A673 (cell line): Measurements from ENCODE around the gene ATP6V0D1. TPM values are rescaled to one million over a fixed set of nuclear protein-coding genes. Genes with fewer than 3 reads are reported as not detected.

Source experiments
- BruUV-seq: library from RNA; stranded (reverse); fragments of 400-500 nt; replicated peaks from 2 replicates; lab custom pipeline; 2021; lab: Mats Ljungman, UMichigan
- CTCF ChIA-PET: fragments of 300-600 bp; sonication (Branson Sonifier 250); formaldehyde crosslinking; loops from one replicate; lab custom pipeline; 2022; ENCODE audit warnings: antibody characterized with exemption; lab: Charles Lee
- POLR2A ChIA-PET: fragments of 300-600 bp; sonication (Branson Sonifier 250); formaldehyde crosslinking; loops from one replicate; lab custom pipeline; 2022; ENCODE audit warnings: antibody characterized with exemption; ENCODE audit not compliant: low non-redundant PET; lab: Charles Lee
- DNase-seq: peaks from one replicate; pipeline ENCODE4 v3.0.0-alpha.2; 2015; ENCODE audit warnings: low spot score
- H3K27ac ChIP-seq: fragments of 200-600 bp; sonication (generic); 2 replicates; pipeline ENCODE4 v1.5.1; 2016; ENCODE audit warnings: mixed run types, low read depth, mild to moderate bottlenecking, mixed read lengths, antibody characterized with exemption, low read length; ENCODE audit not compliant: poor library complexity, severe bottlenecking
- H3K27me3 ChIP-seq: fragments of 200-600 bp; sonication (generic); replicated peaks from 2 replicates; pipeline ENCODE4 v1.6.1; 2017; ENCODE audit warnings: mixed run types, low read depth, mild to moderate bottlenecking, mixed read lengths, antibody characterized with exemption, low read length; ENCODE audit not compliant: insufficient read depth, poor library complexity
- H3K36me3 ChIP-seq: fragments of 200-600 bp; sonication (generic); 2 replicates; pipeline ENCODE4 v1.6.1; 2016; ENCODE audit warnings: mixed run types, mild to moderate bottlenecking, mixed read lengths, antibody characterized with exemption, low read length; ENCODE audit not compliant: insufficient read depth, poor library complexity, severe bottlenecking
- H3K4me1 ChIP-seq: fragments of 200-600 bp; sonication (generic); 2 replicates; pipeline ENCODE4 v1.6.1; 2017; ENCODE audit warnings: mixed run types, mild to moderate bottlenecking, mixed read lengths, antibody characterized with exemption, low read length; ENCODE audit not compliant: insufficient read depth, poor library complexity, severe bottlenecking
- H3K4me3 ChIP-seq: fragments of 200-600 bp; sonication (generic); 2 replicates; pipeline ENCODE4 v1.5.1; 2016; ENCODE audit warnings: low read depth, mixed run types, mild to moderate bottlenecking, mixed read lengths, low read length; ENCODE audit not compliant: poor library complexity, severe bottlenecking
- H3K9me3 ChIP-seq: fragments of 200-600 bp; sonication (generic); 2 replicates; pipeline ENCODE4 v1.6.1; 2016; ENCODE audit warnings: mixed run types, low read depth, mild to moderate bottlenecking, mixed read lengths, antibody characterized with exemption, low read length; ENCODE audit not compliant: poor library complexity, severe bottlenecking
- EZH2 ChIP-seq: fragments of 200-600 bp; sonication (generic); IDR thresholded peaks from 2 replicates; pipeline ENCODE4 v1.6.1; 2017; ENCODE audit warnings: borderline replicate concordance, low read depth, mild to moderate bottlenecking, mixed read lengths, antibody characterized with exemption, low read length; ENCODE audit not compliant: poor library complexity, severe bottlenecking
- intact Hi-C: fragments of 100-400 bp; cut with micrococcal nuclease; formaldehyde crosslinking; loops from one replicate; pipeline ENCODE4 v1.10.0; 2022; ENCODE audit not compliant: unreplicated experiment
- total RNA-seq: library from RNA; stranded (reverse); gene quantifications from 2 replicates; pipeline ENCODE4 v1.2.3, GENCODE V29; 2021
- TF ChIP-seq, protein P1 (sequence below): fragments of 300-800, 200-600 bp; sonication (generic); conservative IDR thresholded peaks from 2 replicates; pipeline ENCODE4 v1.5.1; 2017; ENCODE audit warnings: low read depth, mild to moderate bottlenecking, antibody characterized with exemption, low read length, moderate library complexity, mixed read lengths

Gene ATP6V0D1
- total RNA-seq, 1 experiment from 2014 or later, result 63.9 TPM

DNA sequence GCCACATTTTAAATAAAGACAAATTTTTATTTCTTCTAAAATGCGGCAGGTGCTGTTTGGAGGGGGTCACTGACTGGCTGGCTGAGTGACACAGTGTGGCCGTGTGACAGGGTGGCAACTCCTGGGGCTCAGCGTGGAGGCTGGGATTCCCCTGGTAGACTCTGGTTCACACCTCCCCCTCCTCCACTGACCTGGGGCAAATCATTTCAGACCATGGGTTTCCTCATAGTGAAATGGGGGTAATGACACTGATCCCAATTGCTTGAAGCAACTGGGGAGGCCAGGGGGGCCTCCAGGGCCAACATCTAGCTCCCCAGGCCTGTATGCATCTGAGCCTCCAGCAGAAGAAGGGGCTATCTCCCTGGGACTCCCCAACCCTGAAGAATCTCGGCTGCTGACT, 43.4 kb downstream of the ATP6V0D1 start:
- Histone ChIP-seq H3K4me3 (no peak overlapping the region), H3K27ac (no peak overlapping the region), H3K4me1 (no peaks in the 10 kb centered on the region), H3K36me3 (no peaks in the 10 kb centered on the region), H3K9me3 (no peaks in the 10 kb centered on the region), H3K27me3 (no peaks in the 10 kb centered on the region)
- BruUV-seq, result no TSS peak
- ChIA-PET CTCF (no interaction called here), POLR2A (no interaction called here)
- TF ChIP-seq, protein P1, sequence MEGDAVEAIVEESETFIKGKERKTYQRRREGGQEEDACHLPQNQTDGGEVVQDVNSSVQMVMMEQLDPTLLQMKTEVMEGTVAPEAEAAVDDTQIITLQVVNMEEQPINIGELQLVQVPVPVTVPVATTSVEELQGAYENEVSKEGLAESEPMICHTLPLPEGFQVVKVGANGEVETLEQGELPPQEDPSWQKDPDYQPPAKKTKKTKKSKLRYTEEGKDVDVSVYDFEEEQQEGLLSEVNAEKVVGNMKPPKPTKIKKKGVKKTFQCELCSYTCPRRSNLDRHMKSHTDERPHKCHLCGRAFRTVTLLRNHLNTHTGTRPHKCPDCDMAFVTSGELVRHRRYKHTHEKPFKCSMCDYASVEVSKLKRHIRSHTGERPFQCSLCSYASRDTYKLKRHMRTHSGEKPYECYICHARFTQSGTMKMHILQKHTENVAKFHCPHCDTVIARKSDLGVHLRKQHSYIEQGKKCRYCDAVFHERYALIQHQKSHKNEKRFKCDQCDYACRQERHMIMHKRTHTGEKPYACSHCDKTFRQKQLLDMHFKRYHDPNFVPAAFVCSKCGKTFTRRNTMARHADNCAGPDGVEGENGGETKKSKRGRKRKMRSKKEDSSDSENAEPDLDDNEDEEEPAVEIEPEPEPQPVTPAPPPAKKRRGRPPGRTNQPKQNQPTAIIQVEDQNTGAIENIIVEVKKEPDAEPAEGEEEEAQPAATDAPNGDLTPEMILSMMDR, result no peak
- TF ChIP-seq EZH2, result no peak
- intact Hi-C loops, result no loop called here
- DNase-seq, result no peak

DNA sequence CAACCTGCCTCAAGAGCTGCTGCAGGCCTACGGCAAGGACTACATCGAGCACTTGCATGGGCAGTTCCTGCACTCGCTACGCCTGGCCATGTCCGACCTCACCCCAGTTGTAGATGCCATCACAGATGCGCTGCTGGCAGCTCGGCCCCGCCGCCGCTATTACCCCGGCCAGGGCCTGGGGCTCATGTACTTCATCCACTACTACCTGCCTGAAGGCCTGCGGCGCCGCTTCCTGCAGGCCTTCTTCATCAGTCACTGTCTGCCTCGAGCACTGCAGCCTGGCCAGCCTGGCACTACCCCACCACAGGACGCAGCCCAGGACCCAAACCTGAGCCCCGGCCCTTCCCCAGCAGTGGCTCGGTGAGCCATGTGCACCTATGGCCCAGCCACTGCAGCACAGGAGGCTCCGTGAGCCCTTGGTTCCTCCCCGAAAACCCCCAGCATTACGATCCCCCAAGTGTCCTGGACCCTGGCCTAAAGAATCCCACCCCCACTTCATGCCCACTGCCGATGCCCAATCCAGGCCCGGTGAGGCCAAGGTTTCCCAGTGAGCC, 44.2 kb downstream of the ATP6V0D1 start:
- H3K4me1 ChIP-seq, result no peaks in the 10 kb centered on the region
- TF ChIP-seq, protein P1, result no peak
- no peak for TF ChIP-seq EZH2
- no peak overlapping the region for H3K27ac ChIP-seq
- no peaks in the 10 kb centered on the region for H3K36me3 ChIP-seq
- intact Hi-C loops, result no loop called here
- ChIA-PET POLR2A (no interaction called here), CTCF (no interaction called here)
- no peaks in the 10 kb centered on the region for H3K9me3 ChIP-seq
- H3K27me3 ChIP-seq, result no peaks in the 10 kb centered on the region
- BruUV-seq, result no TSS peak
- no peak for DNase-seq
- no peak overlapping the region for H3K4me3 ChIP-seq

DNA sequence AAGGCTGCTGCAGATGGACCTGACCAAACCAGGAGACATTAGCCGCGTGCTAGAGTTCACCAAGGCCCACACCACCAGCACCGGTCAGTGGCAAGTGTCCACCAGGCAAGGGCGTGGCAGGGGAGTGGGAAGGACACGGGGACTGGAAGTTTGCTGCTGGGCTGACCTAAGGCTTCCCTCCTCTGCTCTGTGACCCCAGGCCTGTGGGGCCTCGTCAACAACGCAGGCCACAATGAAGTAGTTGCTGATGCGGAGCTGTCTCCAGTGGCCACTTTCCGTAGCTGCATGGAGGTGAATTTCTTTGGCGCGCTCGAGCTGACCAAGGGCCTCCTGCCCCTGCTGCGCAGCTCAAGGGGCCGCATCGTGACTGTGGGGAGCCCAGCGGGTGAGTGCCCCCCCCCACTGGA, 45.2 kb downstream of the ATP6V0D1 start:
- POLR2A ChIA-PET, result interaction anchor here (0.6 kb wide), 1 partner anchor 423 kb away, joined by 4 read pairs; no protein-coding TSS in a partner anchor
- TF ChIP-seq, protein P1, result no peak
- intact Hi-C loops, result no loop called here

More for the DNA sequence above, 45.2 kb downstream of the ATP6V0D1 start:
- no peak overlapping the region for H3K4me3 ChIP-seq
- no peaks in the 10 kb centered on the region for H3K4me1 ChIP-seq
- H3K36me3 ChIP-seq, result no peaks in the 10 kb centered on the region
- CTCF ChIA-PET, result no interaction called here
- no TSS peak for BruUV-seq
- no peaks in the 10 kb centered on the region for H3K9me3 ChIP-seq
- no peak overlapping the region for H3K27ac ChIP-seq
- DNase-seq, result no peak
- no peaks in the 10 kb centered on the region for H3K27me3 ChIP-seq
